Upper lobe of left lung (tissue), 6 donors: ENCODE measurements around the gene ADD1. TPM values are rescaled to one million over a fixed set of nuclear protein-coding genes. Genes with fewer than 3 reads are reported as not detected.

ENCODE experiments used
- ATAC-seq, 2 donors: fragments of 200-7000 bp; cut with Tn5 transposase; one replicate each; pipeline ENCODE4 v1.9.1; 2022; ENCODE audit warnings: mild to moderate bottlenecking in 2 of 2, moderate library complexity in 2 of 2; ENCODE audit not compliant: low FRiP score in 2 of 2
- DNase-seq, 2 donors: peaks; one replicate each; pipeline ENCODE4 v3.0.0-alpha.2; 2019 to 2020
- H3K27ac ChIP-seq, 4 donors: fragments of 200-600 bp; sonication (generic); one replicate each; pipeline ENCODE4 v1.5.1; 2016 to 2019
- H3K27me3 ChIP-seq, 4 donors: fragments of 200-600 bp; sonication (generic); one replicate each; pipeline ENCODE4 v1.5.1; 2017 to 2019
- H3K36me3 ChIP-seq, 4 donors: fragments of 200-600 bp; sonication (generic); one replicate each; pipeline ENCODE4 v1.5.1; 2016 to 2019
- H3K4me1 ChIP-seq, 4 donors: fragments of 200-600 bp; sonication (generic); one replicate each; pipeline ENCODE4 v1.5.1; 2018 to 2019
- H3K4me3 ChIP-seq, 4 donors: fragments of 200-600 bp; sonication (generic); one replicate each; pipeline ENCODE4 v1.5.1; 2017 to 2019; ENCODE audit warnings: mild to moderate bottlenecking in 2 of 4, moderate library complexity in 1 of 4
- H3K9me3 ChIP-seq, 4 donors: fragments of 200-600 bp; sonication (generic); one replicate each; pipeline ENCODE4 v1.5.1; 2018 to 2019
- EP300 ChIP-seq, 4 donors: sonication (generic); formaldehyde crosslinking; IDR thresholded peaks; one replicate each; pipeline ENCODE4 v1.5.1; 2017; ENCODE audit warnings: antibody characterized with exemption in 4 of 4, control low read depth in 2 of 4
- POLR2A ChIP-seq, 4 donors: fragments of 450-650 bp; IDR thresholded peaks; one replicate each; pipeline ENCODE4 v1.5.1; 2016 to 2017; ENCODE audit warnings: antibody characterized with exemption in 4 of 4, mild to moderate bottlenecking in 2 of 4
- POLR2AphosphoS5 ChIP-seq, 2 donors: sonication (generic); formaldehyde crosslinking; IDR thresholded peaks; one replicate each; pipeline ENCODE4 v1.5.1; 2017; ENCODE audit warnings: antibody characterized with exemption in 2 of 2
- WGBS, 2 donors: methylation state at CpG; one replicate each; pipeline ENCODE4 v1.1.5; 2017 to 2018; 5-methylcytosine and 5-hydroxymethylcytosine counted together
- total RNA-seq, 6 donors: library from RNA; depleted of rRNA in 4 of 6; stranded (reverse); fragments of >200 nt in 4 of 6; gene quantifications; one replicate each; pipeline versions ENCODE4 v1.1.0 to v1.2.1, GENCODE V29; 2016 to 2021
- TF ChIP-seq, protein P1 (sequence below), 6 experiments: fragments of 450-650 bp in 4 of 6; fragments of 200-600 bp in 2 of 6; sonication (generic) in 2 of 6; IDR thresholded peaks; one replicate each; pipeline ENCODE4 v1.5.1; 2016 to 2019; ENCODE audit warnings: antibody characterized with exemption in 6 of 6
- donor health status: DM: no; HTN: no; CAD: no; lungs with moderate emphysema.
- donor health status: DM: no; HTN: yes; CAD: no; lungs with severe emphysema.

The ADD1 gene
- total RNA-seq, 6 donors from 2014 or later, result 184 to 651 (median 290) TPM

DNA sequence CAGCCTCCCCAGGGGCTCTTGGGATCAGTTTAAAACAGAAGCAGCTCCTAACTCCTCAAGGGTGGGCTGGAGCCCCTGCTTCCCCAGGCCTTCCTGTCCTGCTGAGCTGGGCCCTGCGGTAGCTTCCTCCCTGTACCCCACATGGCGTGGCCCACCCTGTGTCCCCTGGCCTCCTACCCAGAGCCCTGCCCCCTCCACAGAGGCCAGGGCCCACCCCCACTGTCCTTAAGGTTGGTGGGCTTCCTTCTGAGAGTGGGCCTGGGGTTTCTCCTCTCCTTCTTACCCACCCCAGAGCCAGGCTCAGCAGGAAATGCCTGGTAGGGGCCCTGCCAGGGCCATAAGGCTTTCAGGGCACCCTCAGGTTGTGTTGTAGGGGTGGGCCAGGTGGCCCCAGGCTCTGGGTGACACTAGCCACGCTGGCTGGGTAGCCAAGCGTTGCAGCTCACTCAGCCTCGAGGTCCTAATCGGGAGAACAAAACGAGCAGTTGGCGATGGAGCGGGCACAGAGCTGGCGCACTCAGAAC lies 39.1 kb upstream of the ADD1 start:
- WGBS, 2 donors, result 78 to 88% methylated on average over 8 to 10 of the region's 10 CpGs
- Histone ChIP-seq H3K9me3 (no peaks in the 10 kb centered on the region), H3K27me3 (no peaks in the 10 kb centered on the region), H3K27ac (peak overlapping the region; percentile 76 to 93 (median 83)), H3K4me3 (no peak overlapping the region), H3K36me3 (no peaks in the 10 kb centered on the region), H3K4me1 (peaks cover 86 to 93% (median 92%) of the 10 kb centered on the region in 4 donors)
- DNase-seq (peak in 1 of 2 donors; percentile 18), ATAC-seq (no peak)
- TF ChIP-seq EP300 (IDR thresholded peaks at IDR 0.05) (no peak), POLR2AphosphoS5 (IDR thresholded peaks at IDR 0.05) (no peak), POLR2A (IDR thresholded peaks at IDR 0.05) (no peak)
- TF ChIP-seq, protein P1, sequence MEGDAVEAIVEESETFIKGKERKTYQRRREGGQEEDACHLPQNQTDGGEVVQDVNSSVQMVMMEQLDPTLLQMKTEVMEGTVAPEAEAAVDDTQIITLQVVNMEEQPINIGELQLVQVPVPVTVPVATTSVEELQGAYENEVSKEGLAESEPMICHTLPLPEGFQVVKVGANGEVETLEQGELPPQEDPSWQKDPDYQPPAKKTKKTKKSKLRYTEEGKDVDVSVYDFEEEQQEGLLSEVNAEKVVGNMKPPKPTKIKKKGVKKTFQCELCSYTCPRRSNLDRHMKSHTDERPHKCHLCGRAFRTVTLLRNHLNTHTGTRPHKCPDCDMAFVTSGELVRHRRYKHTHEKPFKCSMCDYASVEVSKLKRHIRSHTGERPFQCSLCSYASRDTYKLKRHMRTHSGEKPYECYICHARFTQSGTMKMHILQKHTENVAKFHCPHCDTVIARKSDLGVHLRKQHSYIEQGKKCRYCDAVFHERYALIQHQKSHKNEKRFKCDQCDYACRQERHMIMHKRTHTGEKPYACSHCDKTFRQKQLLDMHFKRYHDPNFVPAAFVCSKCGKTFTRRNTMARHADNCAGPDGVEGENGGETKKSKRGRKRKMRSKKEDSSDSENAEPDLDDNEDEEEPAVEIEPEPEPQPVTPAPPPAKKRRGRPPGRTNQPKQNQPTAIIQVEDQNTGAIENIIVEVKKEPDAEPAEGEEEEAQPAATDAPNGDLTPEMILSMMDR (IDR thresholded peaks at IDR 0.05), result no peak

DNA sequence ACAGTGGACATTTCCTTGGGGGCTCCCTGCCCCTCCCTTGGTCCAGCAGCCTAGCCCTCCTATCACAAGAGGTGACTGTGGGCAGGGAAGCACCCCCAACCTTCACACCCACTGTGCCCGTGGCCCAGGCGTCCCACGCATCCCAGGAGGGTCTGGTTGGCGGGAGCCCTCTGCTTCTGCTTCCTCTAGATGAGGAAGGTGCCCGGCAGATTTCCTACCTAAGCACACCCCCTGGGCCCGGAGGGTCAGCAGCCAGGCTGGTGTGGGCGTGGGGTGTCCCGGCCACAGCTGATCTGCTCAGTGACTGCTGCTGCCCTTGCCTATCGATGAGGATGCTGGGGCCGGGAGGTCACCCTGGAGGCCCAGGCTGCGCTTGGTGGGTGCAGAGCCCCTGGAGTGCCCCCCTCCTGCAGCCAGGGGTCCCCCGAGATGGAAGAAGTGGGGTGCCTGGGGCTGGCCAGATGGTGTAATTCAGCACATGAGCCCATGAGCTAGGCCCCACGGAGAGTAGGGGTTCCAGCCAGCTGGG lies 38.6 kb upstream of the ADD1 start:
- Histone ChIP-seq H3K27ac (peak overlapping the region; percentile 76 to 93 (median 83)), H3K27me3 (no peaks in the 10 kb centered on the region), H3K4me3 (peak overlapping the region in 1 of 4 donors; percentile 8), H3K9me3 (no peaks in the 10 kb centered on the region), H3K4me1 (peaks cover 86 to 93% (median 92%) of the 10 kb centered on the region in 4 donors), H3K36me3 (no peaks in the 10 kb centered on the region)
- WGBS, 2 donors, result 71 to 84% methylated on average over 8 to 13 of the region's 13 CpGs
- DNase-seq (peak; percentile 20 to 67), ATAC-seq (no peak)
- TF ChIP-seq POLR2A (IDR thresholded peaks at IDR 0.05) (no peak), EP300 (IDR thresholded peaks at IDR 0.05) (no peak), POLR2AphosphoS5 (IDR thresholded peaks at IDR 0.05) (no peak)
- TF ChIP-seq, protein P1 (IDR thresholded peaks at IDR 0.05), result no peak

DNA sequence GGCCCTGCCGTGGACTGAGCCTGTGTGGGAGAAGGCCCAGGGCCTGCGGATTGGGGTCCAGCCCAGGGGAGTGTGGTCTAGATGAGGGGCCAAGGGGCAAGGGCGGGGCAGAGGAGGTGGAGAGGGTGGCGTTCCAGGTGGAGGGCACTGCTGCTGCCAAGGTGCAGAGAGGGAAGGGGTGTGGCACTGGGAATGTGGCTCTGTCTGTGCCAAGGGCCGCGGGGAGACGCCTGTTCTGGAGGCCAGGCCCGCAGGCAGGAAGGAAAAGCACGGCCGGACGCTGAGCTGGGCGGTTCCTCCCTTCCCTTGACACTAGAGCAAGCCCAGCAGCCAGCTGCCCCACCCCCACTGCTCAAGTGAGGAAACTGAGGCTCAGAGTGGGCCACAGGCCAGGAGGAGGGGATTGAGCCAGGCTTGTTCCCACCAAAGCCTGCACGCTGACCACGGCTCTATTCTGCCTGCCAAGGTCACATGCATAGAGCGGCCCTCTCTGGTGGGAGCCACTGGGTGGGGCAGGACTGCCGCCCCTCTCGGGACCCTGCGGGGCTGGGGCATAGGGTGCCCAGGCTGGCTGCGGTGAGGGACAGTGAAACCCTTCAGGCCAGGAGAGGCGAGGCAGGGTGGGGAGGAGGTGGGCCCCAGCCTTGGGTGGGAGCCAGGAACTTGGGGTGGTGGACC lies 37.8 kb upstream of the ADD1 start:
- DNase-seq (peak; percentile 78 to 94), ATAC-seq (peak; percentile 48 to 83)
- TF ChIP-seq POLR2A (IDR thresholded peaks at IDR 0.05), result peak in 1 of 4 donors; percentile 34
- TF ChIP-seq EP300 (IDR thresholded peaks at IDR 0.05), result peak in 1 of 4 donors; percentile 41
- peak; percentile 17 to 75 for TF ChIP-seq POLR2AphosphoS5 (IDR thresholded peaks at IDR 0.05)
- TF ChIP-seq, protein P1 (IDR thresholded peaks at IDR 0.05), result no peak
- peak overlapping the region; percentile 76 to 93 (median 83) for H3K27ac ChIP-seq
- H3K9me3 ChIP-seq, result no peaks in the 10 kb centered on the region
- H3K36me3 ChIP-seq, result no peaks in the 10 kb centered on the region
- peak overlapping the region in 1 of 4 donors; percentile 8 for H3K4me3 ChIP-seq
- no peaks in the 10 kb centered on the region for H3K27me3 ChIP-seq
- H3K4me1 ChIP-seq, result peaks cover 86 to 92% (median 92%) of the 10 kb centered on the region in 4 donors
- 20 to 44% methylated on average over 5 to 20 of the region's 20 CpGs for WGBS, 2 donors

DNA sequence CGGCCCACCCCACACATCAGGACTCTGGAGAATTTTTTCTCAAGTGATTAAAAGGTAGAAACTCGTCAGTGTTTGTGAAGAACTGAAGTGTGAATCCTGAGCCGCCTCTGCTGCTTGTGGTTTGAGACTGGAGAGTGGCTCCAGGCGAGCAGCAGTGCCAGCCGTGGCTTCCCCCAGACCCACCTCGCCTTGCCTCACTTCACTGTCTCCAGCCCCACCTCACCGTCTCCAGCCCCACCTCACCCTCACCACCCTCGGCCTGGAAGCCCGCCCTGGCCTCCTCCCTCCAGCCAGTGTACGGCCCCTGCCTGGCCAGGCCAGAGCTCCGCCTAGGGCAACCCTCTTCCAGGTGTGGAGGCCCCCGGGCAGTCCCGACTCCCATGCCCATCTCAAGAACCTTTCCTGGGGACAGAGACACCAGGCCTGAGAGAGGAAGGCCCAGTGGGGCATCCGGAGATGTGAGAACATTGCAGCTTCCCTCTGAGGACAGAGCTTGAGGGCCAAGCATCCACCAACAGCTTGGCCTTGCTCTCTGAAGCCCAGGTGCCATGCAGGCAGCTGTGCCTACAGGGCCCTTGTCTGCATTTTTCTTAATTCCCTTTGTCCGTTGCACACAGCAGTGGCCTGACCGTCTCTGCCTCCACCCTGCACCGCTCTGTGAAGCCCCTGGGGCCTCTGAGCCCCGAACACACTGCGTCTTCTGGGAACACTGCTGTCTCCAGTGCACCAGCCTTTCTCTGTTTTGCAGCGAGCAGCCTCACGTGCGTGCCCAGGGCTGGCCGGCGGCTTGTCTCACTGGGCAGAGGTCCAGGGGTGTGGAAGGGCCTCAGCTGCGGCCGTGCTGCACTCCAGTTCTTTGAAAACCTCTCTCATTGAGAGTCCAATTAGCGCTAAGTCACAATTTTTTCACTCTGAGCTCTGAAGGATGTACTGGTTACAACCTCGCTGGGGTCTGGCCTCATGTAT lies 37.0 kb upstream of the ADD1 start:
- Histone ChIP-seq H3K4me1 (peaks cover 86 to 92% (median 92%) of the 10 kb centered on the region in 4 donors), H3K27me3 (no peaks in the 10 kb centered on the region), H3K9me3 (no peaks in the 10 kb centered on the region), H3K27ac (peak overlapping the region; percentile 76 to 93 (median 83)), H3K36me3 (no peaks in the 10 kb centered on the region), H3K4me3 (no peak overlapping the region)
- 45 to 48% methylated on average over 25 to 26 of the region's 28 CpGs for WGBS, 2 donors
- ATAC-seq (peak; percentile 47 to 60), DNase-seq (peak; percentile 85 to 90)
- TF ChIP-seq, protein P1 (IDR thresholded peaks at IDR 0.05), result no peak
- TF ChIP-seq EP300 (IDR thresholded peaks at IDR 0.05) (no peak), POLR2AphosphoS5 (IDR thresholded peaks at IDR 0.05) (no peak)
